Activated CD8-positive, alpha-beta memory T cell treated with anti-CD3 and anti-CD28 coated beads for 1 hour (primary cell): Measurements from ENCODE around the gene MTOR.
"Not testable (repeated sequence)": the region's sequence is repeated elsewhere in the genome, so short reads cannot be mapped to it uniquely, and the experiment has no call there.

Source experiments
- DNase-seq, 2 donors: peaks; one replicate each; pipeline ENCODE4 v3.0.0-alpha.2; 2020; ENCODE audit warnings: low read depth in 1 of 2; ENCODE audit errors: extremely low read depth in 1 of 2

MTOR gene

GRCh38 chr1:11262171-11263049 is at the start of gene MTOR:
MTOR (minus strand) TSS chr1:11262551; CDS start chr1:11259409, 3,142 bp downstream.
- DNase-seq: peak; percentile 87 to 93

DNA sequence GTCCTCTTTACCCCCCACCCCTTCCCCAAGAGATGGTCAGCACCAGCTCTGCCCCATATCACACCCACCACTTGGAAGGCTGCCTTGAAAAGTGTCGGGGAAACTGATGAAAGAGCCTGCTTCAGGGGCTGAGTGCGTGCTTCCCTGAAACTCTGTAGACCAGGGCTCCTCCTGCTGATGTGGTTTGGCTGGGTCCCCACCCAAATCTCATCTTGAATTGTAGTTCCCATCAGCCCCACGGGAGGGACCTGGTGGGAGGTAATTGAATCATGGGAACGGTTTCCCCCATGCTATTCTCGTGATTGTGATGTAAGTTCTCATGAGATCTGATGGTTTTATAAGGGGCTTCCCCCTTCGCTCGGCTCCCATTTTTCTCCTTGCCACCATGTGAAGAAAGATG is 47.0 kb upstream of the MTOR start:
- no peak for DNase-seq

DNA sequence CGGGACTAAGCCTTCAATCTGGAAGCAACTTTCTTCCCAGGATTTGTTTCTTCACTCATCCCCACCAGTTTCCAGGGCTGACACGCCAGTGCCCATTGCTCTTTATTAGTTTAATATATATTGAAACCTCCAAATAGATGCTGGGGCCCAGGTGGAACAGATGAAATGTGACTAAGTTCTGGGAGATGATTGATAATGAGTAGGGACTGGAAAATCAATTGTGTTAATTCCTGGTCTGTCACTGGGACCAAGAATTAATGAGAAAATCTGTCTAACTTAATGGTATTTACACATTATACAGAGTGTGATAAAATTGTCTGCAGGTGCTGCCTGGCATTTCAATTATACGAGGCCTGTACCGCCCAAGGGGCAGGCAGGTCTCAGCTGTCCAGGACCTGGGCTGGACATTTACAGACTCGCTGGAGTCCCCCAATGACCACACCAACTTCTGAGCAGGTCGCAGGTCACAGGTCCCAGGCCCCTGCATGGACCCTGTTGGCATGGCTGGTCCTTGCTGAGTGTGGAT is 46.4 kb upstream of the MTOR start:
- DNase-seq: no peak

DNA sequence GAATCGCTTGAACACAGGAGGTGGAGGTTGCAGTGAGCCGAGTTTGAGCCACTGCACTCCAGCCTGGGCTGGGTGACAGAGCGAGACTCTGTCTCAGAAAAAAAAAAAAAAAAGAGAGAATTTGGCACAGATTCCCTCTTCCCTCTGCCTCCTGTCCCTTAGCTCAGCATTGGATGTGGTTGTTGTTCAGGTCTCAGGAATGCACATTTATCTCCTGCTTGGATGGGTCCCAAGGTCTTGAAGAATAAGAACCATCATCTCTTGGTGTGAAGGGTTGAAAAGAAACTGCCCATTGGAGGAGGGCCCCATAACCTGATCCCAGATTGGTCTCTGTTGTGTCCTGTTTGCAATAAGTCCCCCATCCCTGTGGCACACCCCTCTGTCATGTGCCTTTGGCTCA is 45.5 kb upstream of the MTOR start:
- DNase-seq: no peak

DNA sequence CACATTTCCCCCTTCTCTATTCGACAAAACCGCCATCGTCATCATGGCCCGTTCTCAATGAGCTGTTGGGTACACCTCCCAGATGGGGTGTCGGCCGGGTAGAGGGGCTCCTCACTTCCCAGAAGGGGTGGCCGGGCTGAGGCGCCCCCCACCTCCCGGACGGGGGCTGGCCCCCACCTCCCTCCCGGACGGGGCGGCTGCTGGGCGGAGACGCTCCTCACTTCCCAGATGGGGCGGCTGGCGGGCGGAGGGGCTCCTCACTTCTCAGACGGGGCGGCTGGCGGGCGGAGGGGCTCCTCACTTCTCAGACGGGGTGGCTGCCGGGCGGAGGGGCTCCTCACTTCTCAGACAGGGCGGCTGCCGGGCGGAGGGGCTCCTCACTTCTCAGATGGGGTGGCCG is 43.2 kb upstream of the MTOR start:
- DNase-seq: not testable (repeated sequence)

- no peak for DNase-seq
These were observed 40.0 kb upstream of the MTOR start for GRCh38 chr1:11302366-11302765.

DNA sequence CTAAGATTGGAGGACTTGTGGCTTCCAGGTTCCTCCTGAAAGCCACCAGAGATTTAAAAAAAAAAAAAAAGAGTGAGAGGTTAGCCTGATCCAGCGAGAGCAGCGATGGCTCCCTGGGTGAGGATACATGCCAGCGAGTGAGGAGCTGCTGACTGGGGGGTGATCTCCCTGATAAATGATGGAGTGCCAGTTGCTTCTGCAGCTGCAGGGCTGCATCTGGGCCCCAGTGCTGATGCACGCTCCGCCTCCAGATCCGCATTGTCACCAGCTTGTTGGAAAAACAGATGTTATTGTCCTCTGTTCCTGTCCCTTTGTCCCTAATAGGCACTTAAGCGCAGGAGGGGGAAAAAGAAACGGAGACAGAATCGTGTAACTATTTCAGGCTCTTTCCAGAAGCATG is 39.2 kb upstream of the MTOR start:
- no peak for DNase-seq

DNA sequence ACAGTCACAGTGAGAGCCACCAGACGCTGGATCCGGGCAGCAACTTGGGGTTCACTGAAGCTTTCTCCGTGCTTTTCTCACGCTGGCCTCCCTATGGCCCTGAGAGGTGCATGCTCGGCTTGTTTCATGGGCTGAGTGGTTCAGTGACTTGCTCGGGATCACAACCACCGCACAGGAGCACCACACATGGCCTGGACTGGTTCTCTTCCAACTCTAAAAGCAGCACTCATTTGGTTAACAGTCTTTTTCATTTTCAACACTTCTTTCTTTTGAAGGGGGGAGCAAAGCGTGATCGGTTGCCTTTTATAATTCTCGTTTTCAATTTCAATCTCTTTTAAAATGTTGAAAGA is 36.8 kb upstream of the MTOR start:
- no peak for DNase-seq

GRCh38 chr1:11298390-11299224 is 36.3 kb upstream of the MTOR start:
- DNase-seq: no peak

DNA sequence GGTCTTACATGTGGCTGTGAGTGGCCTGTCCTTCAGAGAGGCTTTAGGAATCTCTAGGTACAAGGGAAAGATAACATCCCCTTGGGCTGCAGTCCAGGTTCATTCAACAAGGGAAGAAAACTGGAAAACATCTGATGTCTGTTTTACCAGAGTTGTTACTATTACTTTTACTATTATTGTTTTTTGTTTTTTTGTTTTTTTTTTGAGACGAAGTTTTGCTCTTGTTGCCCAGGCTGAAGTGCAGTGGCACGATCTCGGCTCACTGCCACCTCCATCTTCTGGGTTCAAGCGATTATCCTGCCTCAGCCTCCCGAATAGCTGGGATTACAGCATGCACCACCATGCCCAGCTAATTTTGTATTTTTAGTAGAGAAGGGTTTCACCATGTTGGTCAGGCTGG is 35.4 kb upstream of the MTOR start:
- not testable (repeated sequence) for DNase-seq

DNA sequence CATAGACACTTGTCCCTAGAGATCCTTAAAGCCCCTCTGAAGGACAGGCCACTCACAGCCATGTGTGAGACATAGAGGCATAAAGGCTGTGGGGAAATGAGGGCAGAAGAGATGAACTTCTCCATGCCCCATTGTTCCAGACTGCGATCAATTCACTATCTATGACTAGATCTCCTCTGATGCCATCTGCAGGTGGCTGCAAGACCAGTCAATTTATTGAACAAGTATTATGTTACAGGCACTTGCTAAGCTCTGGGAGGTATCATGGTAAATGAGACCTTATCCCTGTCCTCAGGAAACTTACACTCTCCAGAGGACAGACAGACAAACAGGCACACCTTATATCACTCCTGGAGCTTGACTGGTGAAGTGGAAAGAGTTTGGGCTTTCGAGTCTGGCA is 33.6 kb upstream of the MTOR start:
- DNase-seq: no peak

- no peak for DNase-seq
These were observed 32.6 kb upstream of the MTOR start for GRCh38 chr1:11294951-11295350.

GRCh38 chr1:11293856-11294255 is 31.5 kb upstream of the MTOR start:
- DNase-seq: no peak

GRCh38 chr1:11291049-11291448 is 28.7 kb upstream of the MTOR start:
- no peak for DNase-seq

- no peak for DNase-seq
These were observed 26.7 kb upstream of the MTOR start for GRCh38 chr1:11289064-11289463.

DNA sequence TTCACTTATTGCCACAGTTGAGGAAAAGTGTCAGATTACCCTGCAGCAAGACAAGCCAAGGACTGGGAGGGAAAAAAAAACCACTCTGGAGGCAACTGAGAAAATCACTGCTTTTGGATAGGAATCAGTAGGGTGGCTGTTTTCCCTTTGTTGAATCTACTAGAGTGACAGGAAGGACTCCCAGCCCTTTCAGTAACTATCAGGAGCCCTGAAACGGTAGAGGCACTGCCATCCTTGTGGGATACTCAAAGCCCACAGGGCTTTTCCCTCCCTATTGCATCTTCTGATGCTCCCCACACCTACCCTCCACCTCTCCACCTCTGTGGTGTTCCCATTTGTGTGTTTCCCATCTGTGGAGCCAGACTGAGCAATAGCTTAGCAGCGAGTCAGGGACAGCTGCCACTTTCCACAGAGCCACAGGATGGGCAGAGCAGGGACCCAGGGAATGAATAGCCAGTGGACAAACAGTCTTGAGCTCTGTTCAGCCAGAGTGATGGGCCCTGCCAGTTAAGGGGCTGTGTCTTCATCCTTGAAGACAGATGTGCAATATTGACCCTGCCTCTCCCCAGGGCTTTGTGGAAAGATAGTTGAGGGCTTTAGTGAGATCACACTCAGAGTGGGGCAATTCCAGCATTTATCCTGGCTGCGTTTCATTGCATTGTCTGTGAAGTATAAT is 24.5 kb upstream of the MTOR start:
- DNase-seq: no peak

DNA sequence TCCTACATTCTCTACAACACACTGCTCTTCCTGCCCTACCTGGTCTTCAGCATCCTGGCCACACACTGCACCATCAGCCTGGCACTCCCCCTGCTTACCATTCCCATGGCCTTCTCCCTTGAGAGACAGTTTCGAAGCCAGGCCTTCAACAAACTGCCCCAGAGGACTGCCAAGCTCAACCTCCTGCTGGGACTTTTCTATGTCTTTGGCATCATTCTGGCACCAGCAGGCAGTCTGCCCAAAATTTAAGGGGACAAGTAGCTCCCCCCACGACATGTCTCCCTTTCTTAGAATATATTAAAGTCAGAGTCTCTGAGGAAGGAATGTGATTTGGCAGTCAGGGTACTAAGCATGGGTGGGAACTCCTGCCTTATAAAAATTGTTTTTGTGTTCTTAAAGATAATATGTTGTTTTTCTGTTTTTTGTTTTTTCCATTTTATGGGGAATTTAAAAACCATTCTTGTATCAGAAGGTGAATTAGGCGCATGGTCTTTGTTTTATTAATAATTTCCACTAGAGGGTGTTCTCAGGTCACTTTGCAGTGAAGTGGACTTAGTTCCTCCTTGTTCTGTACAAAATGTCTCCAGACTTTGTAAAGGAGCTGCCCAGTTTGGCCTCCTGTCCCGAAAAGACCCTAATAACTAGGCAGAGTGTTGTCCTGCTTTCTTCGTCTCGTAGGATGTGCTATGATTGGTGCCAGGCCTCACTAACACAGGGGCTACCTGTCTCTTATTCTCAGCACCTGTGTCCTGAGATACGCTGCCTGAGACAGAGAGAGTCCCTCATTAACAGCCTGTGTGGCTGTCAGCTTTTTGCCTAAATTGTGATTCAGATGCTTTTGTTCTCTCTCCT is 23.8 kb upstream of the MTOR start:
- DNase-seq: no peak

DNA sequence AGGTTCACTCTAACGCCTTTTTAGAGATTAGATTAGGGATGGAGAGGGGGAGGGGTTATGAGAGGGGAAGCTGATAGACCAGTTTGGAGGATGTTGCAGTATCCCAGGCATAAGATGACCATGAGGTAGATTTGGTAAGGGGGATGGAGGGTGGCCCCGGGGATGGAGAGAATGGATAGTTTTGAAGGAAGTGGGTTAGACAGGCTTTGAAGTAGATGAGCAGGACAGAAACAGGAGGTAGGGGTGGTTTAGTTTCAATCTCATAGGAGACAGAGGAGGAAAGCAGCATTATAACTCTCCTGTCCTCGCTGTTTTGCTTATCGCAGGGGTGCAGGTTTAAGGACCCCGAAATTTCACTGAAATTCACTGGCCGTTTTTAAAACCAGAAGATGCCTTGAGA is 22.4 kb upstream of the MTOR start:
- DNase-seq: no peak

DNA sequence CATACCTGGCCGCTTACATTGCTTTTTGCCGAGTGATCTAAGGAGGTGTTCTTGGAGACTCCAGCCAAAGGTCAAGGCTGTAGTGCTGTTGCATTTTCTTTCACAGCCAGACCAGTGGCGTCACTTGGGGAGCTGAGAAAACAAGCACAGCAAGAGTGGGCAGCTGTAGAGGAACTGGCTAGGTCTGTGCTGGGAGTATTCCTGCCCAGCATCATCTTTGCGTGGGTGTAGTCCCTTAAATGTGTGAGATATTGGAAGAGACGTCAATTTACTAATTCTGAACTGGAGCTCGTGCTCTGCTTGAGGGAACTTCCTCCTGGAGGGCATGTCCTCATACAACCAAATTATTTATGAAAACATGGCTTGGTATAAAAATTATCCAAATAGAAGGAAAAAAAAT is 20.8 kb upstream of the MTOR start:
- DNase-seq: no peak

GRCh38 chr1:11281518-11282331 is 19.4 kb upstream of the MTOR start:
- no peak for DNase-seq
